DMS153 treated with DMSO at 0.1 percent for 48 hours (cell line): ENCODE data around the gene ZNF383.
"Not testable (repeated sequence)": the region's sequence is repeated elsewhere in the genome, so short reads cannot be mapped to it uniquely, and the experiment has no call there.

ENCODE experiments used
- DNase-seq: peaks from one replicate; lab custom pipeline; 2025; ENCODE audit not compliant: unreplicated experiment; lab: John Stamatoyannopoulos, UW

ZNF383 gene

GRCh38 chr19:37217775-37218591 lies at the start of gene ZNF383:
Gene ZNF383 (plus strand): TSS chr19:37218214. CDS start chr19:37230454, 12,240 bp downstream.
- no peak for DNase-seq

GRCh38 chr19:37172368-37173366 lies 45.3 kb upstream of the ZNF383 start, which contains the start of gene ZNF585A:
Gene ZNF585A (minus strand): TSS chr19:37172695. CDS start chr19:37169910, 2,785 bp downstream.
- DNase-seq: no peak

- DNase-seq: not testable (repeated sequence)
Measured at GRCh38 chr19:37186071-37186470, 31.9 kb upstream of the ZNF383 start.

GRCh38 chr19:37195248-37195647 lies 22.8 kb upstream of the ZNF383 start:
- DNase-seq: not testable (repeated sequence)

- DNase-seq: not testable (repeated sequence)
Measured at GRCh38 chr19:37197115-37197514, 20.9 kb upstream of the ZNF383 start.

GRCh38 chr19:37197768-37198167 lies 20.2 kb upstream of the ZNF383 start:
- no peak for DNase-seq

- no peak for DNase-seq
Measured at GRCh38 chr19:37217480-37217774, 587 bp upstream of the ZNF383 start.

GRCh38 chr19:37218592-37218935 lies 550 bp downstream of the ZNF383 start:
- DNase-seq: no peak

- DNase-seq: no peak
Measured at GRCh38 chr19:37220383-37220782, 2.4 kb downstream of the ZNF383 start.

- DNase-seq: no peak
Measured at GRCh38 chr19:37221136-37221535, 3.1 kb downstream of the ZNF383 start.

GRCh38 chr19:37226248-37226647 lies 8.2 kb downstream of the ZNF383 start:
- no peak for DNase-seq

GRCh38 chr19:37227996-37228395 lies 10.0 kb downstream of the ZNF383 start:
- no peak for DNase-seq

- DNase-seq: no peak
Measured at GRCh38 chr19:37243206-37243632, 25.2 kb downstream of the ZNF383 start.

GRCh38 chr19:37251308-37252229 lies 33.6 kb downstream of the ZNF383 start:
- DNase-seq: no peak

- DNase-seq: not testable (repeated sequence)
Measured at GRCh38 chr19:37263028-37263427, 45.0 kb downstream of the ZNF383 start.

GRCh38 chr19:37267005-37267404 lies 49.0 kb downstream of the ZNF383 start:
- DNase-seq: not testable (repeated sequence)

- not testable (repeated sequence) for DNase-seq
Measured at GRCh38 chr19:37267755-37268154, 49.7 kb downstream of the ZNF383 start.

GRCh38 chr19:37280656-37281055 lies 62.6 kb downstream of the ZNF383 start:
- not testable (repeated sequence) for DNase-seq

GRCh38 chr19:37284020-37284419 lies 66.0 kb downstream of the ZNF383 start:
- DNase-seq: not testable (repeated sequence)

- DNase-seq: not testable (repeated sequence)
Measured at GRCh38 chr19:37289229-37289628, 71.2 kb downstream of the ZNF383 start.
